ENCODE data around the gene SMARCA4.
"Not testable (repeated sequence)": the region's sequence is repeated elsewhere in the genome, so short reads cannot be mapped to it uniquely, and the experiment has no call there.

The SMARCA4 gene

DNA sequence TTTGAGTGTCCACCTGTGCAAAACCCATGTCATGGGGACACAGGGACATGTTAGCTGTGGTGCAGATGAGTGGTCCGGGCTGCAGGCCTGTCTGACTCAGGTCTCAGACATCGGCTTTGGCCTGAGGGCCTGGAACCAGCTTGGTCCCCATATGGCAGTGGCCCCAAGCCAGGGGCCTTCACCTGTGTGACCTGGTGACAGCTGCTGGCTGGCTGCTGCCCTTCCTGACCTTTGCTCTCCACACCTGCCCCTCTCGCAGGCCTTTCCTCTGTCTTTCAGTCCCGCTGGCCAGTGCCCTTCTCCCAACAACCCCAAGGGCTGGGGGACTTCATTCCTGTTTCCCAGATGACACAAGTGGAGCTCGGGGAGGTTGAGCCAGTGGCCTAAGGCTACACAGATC is 105.5 kb downstream of the SMARCA4 start:
- no peak for DNase-seq (ENCODE audit: low read depth in 2 of 2)

DNA sequence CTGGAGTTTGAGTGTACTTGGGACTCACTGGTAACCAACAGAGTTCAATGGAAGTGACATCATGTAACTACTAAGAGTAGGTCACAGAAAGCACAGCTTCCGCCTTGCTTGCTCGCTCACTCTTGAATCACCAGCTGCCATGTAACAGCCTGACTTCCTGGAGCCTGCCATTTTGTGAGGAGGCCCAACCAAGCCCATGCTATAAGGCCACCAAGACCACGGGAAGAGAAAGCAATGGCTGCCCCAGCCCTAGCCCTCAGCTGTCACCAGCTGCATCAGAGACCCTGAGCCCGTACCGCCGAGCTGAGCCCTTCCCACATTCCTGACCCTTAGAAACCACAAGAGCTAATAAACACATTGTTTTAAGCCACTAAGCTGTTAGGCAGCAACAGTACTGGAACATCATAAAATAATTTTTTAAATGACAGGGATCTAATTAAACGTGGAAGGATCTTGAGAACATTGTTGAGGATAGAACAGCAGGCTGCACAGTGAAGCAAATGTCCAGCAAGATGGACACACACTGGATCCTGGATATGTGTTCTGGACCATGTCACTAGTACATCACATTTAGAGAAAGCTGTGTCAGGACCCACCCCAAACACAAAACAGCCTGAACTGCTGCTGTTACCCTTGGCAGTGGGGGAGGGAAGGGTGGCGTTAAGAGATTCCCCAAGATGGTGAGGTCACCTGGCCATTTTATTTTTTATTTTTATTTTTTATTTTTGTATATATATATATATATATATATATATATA is 106.7 kb downstream of the SMARCA4 start:
- DNase-seq (ENCODE audit: low read depth in 2 of 2): no peak

DNA sequence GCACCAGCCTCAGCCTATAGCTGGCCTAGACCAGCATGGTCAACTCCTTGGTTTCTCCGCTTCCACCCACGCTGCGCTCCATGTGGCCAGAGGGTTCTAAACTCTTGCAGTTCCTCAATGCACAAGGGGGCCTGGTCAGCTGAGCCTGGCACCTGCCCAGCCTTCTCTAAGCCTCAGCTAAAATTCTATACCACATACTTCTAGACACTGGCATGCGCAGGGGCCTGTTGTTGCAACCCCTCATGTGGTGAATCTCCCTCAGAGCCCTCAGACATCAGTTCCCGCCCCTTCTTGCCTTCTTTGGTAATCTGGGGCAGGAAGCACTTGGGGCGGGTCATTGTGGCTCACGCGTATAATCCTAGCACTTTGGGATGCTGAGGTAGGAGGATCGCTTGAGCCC is 108.7 kb downstream of the SMARCA4 start:
- DNase-seq (ENCODE audit: low read depth in 2 of 2): no peak

DNA sequence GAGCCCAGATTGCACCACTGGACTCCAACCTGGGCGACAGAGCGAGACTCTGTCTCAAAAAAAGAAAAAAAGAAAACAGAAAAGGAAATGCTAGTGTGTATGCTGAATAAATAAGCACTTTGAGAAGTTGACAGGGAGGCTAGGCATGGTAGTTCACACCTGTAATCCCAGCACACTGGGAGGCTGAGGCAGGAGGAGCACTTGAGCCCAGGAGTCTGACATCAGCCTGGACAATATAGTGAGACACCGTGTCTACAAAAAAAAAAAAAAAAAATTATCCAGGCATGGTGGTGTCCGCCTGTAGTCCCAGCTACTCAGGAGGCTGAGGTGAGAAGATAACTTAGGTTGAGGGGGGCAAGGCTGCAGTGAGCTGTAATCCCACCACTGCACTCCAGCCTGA is 109.3 kb downstream of the SMARCA4 start:
- no peak for DNase-seq (ENCODE audit: low read depth in 2 of 2)

DNA sequence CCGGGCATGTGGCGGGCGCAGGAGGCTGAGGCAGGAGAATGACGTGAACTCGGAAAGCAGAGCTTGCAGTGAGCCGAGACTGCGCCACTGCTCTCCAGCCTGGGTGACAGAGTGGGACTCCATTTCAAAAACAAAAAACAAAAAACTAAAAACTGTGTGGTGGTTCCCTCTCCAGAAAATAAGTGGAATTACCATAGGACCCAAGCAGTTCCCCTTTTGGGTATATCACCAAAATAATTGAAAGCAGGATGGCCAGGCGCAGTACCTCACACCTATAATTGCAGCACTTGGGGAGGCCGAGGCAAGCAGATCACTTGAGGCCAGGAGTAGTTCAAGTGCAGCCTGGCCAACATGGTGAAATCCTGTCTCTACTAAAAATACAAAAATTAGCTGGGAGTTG is 112.7 kb downstream of the SMARCA4 start:
- no peak for DNase-seq (ENCODE audit: low read depth in 2 of 2)

DNA sequence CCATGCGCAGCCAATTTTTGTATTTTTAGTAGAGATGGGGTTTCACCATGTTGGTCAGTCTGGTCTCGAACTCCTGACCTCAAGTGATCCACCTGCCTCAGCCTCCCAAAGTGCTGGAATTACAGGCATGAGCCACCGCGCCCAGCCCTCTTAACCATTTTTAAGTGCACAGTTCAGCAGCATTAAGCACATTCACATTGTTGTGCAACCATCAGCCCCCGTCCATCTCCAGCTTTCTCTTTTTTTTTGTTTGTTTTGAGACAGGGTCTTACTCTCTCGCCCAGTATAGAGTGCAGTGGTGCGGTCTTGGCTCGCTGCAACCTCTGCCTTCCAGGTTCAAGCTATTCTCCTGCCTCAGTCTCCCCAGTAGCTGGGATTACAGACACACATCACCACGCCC is 116.0 kb downstream of the SMARCA4 start:
- not testable (repeated sequence) for DNase-seq (ENCODE audit: low read depth in 2 of 2)

DNA sequence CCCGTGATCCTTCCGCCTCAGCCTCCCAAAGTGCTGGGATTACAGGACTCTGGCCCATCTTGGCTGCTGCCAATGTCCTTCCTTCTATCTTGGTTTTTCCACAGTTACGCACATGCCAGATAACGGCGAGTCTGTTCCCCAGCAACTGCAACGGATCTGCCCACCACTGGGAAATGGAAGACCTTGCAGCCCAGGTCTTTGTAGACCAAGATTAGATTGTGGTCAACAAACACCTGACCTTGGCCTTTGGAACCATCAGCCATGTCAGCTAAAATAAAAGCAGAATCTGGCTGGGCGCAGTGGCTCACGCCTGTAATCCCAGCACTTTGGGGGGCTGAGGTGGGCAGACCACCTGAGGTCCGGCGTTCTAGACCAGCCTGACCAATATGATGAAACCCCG is 118.1 kb downstream of the SMARCA4 start:
- DNase-seq (ENCODE audit: low read depth in 2 of 2): no peak

DNA sequence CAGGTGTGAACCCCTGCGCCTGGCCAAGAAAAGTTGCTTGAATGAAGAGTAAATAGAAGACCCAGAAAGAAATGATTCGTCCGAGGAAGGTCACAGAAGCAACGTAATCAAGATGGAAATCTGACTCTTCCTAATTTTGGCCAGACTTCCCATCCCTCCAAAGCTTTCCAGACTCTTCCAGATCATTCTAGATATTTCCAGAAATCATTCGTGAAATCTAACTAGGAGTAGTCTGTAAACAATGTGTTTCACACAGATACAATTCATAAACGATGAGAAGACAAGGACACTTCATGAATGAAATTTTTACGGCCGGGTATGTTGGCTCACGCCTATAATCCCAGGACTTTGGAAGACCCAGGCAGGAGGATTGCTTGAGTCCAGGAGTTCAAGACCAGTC is 119.2 kb downstream of the SMARCA4 start:
- DNase-seq (ENCODE audit: low read depth in 2 of 2): no peak

DNA sequence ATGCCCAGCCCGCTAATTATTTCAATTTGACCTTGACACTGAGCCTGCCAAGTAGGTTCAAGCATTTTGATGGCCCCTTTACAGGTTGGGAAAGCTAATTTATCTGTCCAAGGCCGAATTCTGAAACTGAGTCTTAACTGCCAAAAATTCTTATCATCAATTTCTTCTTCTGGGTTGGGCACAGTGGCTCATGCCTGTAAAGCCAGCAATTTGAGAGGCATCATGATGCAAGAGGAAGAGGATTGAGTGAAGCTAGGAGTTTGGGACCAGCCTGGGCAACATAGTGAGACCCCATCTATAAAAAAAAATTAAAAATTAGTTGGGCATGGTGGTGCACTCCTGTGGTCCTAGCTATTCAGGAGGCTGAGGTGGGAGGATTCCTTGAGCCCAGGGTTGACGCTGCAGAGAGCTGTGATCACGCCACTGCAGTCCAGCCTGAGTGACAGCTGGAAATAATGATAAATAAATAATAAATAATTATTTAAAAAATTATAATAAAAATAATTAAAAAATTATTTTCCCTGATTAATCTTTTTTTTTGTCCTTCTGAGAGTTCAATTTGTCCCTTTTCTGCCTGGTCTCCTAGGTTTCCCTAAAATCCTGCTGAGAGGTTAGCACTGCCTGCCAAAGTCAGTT is 127.2 kb downstream of the SMARCA4 start:
- no peak for DNase-seq (ENCODE audit: low read depth in 2 of 2)

DNA sequence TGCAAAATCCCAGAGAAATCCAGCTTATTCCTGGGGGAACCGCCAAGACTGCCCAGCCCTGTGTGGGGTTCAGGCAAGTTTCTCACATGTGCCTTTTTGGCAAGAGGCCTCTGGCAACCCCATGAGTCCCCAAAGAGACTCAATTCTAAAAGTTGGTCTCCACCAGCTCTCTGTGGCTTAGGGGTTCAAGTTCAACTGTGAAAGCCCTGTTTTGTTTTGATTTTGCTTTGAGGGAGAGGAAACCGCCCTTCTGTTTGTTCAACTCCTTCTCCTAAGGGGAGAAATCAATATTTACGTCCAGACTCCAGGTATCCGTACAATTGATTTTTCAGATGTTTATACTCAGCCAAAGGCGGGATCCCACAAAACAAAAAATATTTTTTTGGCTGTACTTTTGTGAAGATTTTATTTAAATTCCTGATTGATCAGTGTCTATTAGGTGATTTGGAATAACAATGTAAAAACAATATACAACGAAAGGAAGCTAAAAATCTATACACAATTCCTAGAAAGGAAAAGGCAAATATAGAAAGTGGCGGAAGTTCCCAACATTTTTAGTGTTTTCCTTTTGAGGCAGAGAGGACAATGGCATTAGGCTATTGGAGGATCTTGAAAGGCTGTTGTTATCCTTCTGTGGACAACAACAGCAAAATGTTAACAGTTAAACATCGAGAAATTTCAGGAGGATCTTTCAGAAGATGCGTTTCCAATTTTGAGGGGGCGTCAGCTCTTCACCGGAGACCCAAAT is 127.8 kb downstream of the SMARCA4 start:
- no peak for DNase-seq (ENCODE audit: low read depth in 2 of 2)

DNA sequence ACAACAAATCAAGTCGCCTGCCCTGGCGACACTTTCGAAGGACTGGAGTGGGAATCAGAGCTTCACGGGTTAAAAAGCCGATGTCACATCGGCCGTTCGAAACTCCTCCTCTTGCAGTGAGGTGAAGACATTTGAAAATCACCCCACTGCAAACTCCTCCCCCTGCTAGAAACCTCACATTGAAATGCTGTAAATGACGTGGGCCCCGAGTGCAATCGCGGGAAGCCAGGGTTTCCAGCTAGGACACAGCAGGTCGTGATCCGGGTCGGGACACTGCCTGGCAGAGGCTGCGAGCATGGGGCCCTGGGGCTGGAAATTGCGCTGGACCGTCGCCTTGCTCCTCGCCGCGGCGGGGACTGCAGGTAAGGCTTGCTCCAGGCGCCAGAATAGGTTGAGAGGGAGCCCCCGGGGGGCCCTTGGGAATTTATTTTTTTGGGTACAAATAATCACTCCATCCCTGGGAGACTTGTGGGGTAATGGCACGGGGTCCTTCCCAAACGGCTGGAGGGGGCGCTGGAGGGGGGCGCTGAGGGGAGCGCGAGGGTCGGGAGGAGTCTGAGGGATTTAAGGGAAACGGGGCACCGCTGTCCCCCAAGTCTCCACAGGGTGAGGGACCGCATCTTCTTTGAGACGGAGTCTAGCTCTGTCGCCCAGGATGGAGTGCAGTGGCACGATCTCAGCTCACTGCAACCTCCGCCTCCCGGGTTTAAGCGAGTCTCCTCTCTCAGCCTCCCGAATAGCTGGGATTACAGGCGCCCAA is 128.6 kb downstream of the SMARCA4 start, which contains the start of gene LDLR:
TSS of gene LDLR (plus strand) at position 210 of the 760 bp plus-strand sequence. CDS start at position 296, 86 bp downstream.
- DNase-seq (ENCODE audit: low read depth in 2 of 2): peak; percentile 37 to 38

DNA sequence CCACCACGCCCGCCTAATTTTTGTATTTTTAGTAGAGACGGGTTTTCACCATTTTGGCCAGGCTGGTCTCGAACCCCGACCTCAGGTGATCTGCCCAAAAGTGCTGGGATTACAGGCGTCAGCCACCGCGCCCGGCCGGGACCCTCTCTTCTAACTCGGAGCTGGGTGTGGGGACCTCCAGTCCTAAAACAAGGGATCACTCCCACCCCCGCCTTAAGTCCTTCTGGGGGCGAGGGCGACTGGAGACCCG is 129.1 kb downstream of the SMARCA4 start:
- DNase-seq (ENCODE audit: low read depth in 2 of 2): not testable (repeated sequence)

DNA sequence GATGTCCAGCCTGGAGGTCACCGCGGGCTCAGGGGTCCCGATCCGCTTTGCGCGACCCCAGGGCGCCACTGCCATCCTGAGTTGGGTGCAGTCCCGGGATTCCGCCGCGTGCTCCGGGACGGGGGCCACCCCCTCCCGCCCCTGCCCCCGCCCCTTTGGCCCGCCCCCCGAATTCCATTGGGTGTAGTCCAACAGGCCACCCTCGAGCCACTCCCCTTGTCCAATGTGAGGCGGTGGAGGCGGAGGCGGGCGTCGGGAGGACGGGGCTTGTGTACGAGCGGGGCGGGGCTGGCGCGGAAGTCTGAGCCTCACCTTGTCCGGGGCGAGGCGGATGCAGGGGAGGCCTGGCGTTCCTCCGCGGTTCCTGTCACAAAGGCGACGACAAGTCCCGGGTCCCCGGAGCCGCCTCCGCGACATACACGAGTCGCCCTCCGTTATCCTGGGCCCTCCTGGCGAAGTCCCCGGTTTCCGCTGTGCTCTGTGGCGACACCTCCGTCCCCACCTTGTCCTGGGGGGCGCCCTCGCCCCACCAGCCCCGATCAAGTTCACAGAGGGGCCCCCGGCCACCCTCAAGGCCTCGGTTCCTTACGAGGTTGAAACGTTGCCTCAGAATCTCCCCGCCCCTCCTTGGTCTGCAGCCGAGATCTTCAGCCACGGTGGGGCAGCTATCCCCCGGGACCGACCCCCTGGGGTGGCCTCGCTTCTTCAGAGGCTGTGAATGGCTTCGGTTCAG is 129.6 kb downstream of the SMARCA4 start:
- DNase-seq (ENCODE audit: low read depth in 2 of 2): peak; percentile 92 to 94

DNA sequence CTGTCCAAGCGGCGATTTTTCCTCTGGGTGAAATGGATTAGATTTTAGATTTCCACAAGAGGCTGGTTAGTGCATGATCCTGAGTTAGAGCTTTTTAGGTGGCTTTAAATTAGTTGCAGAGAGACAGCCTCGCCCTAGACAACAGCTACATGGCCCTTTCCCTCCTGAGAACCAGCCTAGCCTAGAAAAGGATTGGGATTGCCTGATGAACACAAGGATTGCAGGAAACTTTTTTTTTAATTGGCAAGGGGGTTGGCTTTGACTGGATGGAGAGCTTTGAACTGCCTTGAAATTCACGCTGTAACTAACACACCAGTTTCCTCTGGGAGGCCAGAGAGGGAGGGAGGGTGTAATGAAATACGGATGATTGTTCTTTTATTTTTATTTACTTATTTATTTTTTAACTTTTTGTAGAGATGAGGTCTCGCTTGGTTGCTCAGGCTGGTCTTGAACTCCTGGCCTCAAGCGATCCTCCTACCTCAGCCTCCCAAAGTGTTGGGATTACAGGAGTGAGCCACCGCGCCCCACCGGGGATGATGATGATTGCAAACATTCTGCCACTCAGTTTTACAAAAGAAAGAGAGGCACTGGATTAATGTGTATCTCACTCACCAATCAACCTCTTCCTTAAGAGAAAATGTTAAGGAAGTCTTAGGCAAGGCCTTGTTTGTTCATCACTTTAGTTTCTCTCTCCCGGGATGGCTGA is 130.3 kb downstream of the SMARCA4 start:
- no peak for DNase-seq (ENCODE audit: low read depth in 2 of 2)

DNA sequence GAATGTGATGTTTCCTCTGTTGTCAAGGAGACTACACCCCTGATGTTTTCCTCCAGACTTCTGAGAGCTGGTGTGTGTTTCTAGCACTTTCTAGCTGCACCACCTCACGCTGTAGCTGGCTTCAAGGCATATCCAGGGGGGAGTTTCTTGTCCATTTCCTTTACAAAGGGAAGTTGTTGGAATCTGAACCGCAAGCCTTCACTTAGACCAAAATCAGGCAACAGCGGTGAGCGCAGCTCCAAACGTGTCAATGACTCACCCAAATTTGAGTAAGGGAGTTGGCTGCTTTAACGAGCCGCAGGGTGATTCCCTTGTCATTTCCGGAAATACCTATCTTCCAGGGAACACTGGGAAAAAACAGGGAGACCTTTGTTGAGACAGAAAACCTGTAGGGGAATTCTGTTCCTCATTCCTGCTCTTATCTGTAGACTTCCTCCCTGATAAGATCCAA is 130.9 kb downstream of the SMARCA4 start:
- peak in 1 of 2 donors; percentile 37 for DNase-seq (ENCODE audit: low read depth in 2 of 2)

DNA sequence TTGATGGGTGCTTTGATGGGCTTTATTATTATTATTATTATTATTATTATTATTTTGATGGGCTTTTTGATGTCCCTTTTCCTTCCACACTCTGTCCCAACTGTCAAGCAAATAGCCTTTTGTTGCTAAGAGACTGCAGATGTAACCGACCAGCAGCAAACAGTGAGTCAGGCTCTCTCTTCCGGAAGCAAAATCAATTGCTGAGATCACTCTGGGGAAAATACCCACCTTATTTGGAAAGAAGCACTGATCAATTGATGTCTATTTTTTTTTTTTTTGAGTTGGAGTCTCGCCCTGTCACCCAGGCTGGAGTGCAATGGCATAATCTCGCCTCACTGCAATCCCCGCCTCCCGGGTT is 131.3 kb downstream of the SMARCA4 start:
- no peak for DNase-seq (ENCODE audit: low read depth in 2 of 2)

DNA sequence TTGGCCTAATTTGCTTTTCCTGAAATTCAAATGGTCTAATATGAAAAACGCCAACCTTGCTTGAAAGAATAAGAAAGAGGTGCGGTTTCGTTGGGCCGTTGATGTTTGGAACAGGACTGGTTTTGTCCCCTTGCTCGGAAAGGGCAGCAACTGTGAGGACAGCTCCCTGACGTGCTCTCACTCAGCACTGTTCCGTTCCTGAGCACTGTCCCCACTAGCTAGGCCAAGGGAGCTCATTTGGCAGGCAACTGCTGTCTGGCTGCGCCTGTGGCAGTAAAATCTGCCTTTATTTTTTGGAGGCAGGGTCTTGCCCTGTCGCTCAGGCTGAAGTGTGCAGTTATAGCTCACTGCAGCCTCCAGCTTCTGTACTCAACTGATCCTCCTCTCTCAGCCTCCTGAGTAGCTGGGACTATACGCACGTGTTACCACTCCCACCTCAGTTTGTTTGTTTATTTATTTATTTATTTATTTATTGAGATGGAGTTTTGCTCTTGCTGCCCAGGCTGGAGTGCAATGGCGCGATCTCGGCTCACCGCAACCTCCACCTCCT is 132.9 kb downstream of the SMARCA4 start:
- DNase-seq (ENCODE audit: low read depth in 2 of 2): no peak

DNA sequence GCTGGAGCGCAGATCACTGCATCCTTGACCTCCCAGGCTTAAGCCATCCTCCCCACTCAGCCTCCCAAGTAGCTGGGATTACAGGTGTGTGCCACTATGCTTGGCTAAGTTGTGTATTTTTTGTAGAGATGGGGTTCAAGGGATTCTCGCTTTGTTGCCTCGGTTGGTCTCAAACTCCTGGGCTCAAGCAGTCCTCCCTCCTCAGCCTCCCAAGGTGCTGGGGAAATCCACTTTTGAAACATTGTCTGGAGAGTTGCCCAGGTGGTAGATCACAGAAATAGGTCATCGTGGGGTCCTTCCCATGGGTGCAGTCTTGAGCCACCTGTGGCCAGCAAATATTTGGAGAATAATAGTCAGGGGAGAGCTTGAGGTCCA is 133.7 kb downstream of the SMARCA4 start:
- DNase-seq (ENCODE audit: low read depth in 2 of 2): no peak

DNA sequence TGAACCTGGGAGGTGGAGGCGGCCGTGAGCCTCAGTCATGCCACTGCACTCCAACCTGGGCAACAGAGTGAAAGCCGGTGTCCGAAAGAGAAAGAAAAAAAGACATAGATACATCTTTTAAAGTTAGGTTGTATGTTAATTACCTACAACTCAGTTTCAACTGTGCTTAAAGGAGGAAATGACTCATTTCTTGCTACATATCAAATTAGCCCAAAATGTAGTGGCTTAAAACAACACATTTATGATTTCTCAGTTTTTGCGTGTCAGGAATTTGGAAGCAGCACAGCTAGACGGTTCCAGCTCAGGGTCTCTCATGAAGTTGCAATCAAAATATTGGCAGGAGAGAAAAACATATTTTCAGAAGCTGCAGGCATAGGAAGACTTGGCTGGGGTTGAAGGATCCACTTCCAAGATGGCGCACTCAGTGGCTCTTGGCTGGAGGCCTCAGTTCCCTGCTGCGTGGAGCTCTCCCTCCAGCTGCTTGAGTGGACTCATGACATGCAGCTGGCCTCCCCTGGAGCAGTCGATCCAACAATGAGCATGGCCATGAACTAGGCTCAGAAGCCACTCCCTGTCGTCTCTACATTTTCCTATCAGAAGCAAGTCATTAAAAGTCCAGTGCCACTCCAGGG is 135.5 kb downstream of the SMARCA4 start:
- DNase-seq (ENCODE audit: low read depth in 2 of 2): no peak

DNA sequence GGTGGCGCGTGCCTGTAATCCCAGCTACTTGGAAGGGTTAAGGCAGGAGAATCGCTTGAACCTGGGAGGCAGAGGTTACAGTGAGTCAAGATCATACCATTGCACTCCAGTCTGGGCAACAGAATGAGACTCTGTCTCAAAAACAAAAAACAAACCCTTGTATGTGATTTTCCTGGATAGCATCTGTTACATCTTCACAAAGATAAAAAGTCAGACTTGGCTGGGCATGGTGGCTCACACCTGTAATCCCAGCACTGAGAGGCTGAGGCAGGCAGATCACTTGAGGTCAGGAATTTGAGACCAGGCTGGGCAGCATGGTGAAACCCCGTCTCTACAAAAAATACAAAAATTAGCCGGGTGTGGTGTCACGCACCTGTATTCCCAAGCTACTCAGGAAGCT is 136.5 kb downstream of the SMARCA4 start:
- DNase-seq (ENCODE audit: low read depth in 2 of 2): not testable (repeated sequence)
